Adipocyte (in vitro differentiated cells): ENCODE data around the gene LRFN2.

Experiments
- DNase-seq: peaks from one replicate; pipeline ENCODE4 v3.0.0-alpha.2; 2015; ENCODE audit warnings: low read depth
- H3K27me3 ChIP-seq: replicated peaks from 2 replicates; pipeline ENCODE4 v1.7.0; 2013; ENCODE audit warnings: mild to moderate bottlenecking, low read length, moderate library complexity; ENCODE audit not compliant: control insufficient read depth, insufficient read depth
- H3K36me3 ChIP-seq: 2 replicates; pipeline ENCODE4 v1.7.0; 2013; ENCODE audit warnings: low read length, mild to moderate bottlenecking, moderate library complexity; ENCODE audit not compliant: control insufficient read depth, insufficient read depth, severe bottlenecking
- H3K4me1 ChIP-seq: 2 replicates; pipeline ENCODE4 v1.7.0; 2013; ENCODE audit warnings: mild to moderate bottlenecking, low read length, moderate library complexity; ENCODE audit not compliant: control insufficient read depth, insufficient read depth
- H3K4me3 ChIP-seq: 2 replicates; pipeline ENCODE4 v1.7.0; 2013; ENCODE audit warnings: mild to moderate bottlenecking, low read length, moderate library complexity
- H3K9ac ChIP-seq: 2 replicates; pipeline ENCODE4 v1.7.0; 2013; ENCODE audit warnings: mild to moderate bottlenecking, low read length, moderate library complexity
- H3K9me3 ChIP-seq: 2 replicates; pipeline ENCODE4 v1.7.0; 2013; ENCODE audit warnings: mild to moderate bottlenecking, low read length, moderate library complexity; ENCODE audit not compliant: control insufficient read depth

Gene LRFN2

DNA sequence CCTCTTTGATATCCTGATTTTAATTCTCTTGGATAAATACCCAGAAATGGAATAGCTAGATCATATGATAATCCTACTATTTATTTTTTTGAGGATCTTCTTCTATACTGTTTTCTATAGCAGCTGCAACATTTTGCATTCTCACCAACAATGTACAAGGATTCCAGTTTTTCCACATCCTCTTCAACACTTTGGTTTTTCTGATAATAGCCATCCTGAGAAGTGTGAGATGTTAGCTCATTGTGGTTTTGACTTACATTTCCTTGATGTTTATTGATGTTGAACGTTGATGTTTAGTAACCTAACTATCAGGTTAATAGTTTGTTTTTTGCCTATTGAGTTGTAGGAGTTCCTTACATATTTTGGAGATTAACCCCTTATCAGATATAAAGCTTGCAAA, 217.3 kb downstream of the LRFN2 start:
- H3K27me3 ChIP-seq, result peaks cover 9% of the 10 kb centered on the region
- peaks cover 19% of the 10 kb centered on the region for H3K9me3 ChIP-seq
- no peak for DNase-seq
- no peak overlapping the region for H3K9ac ChIP-seq
- no peaks in the 10 kb centered on the region for H3K36me3 ChIP-seq
- no peaks in the 10 kb centered on the region for H3K4me1 ChIP-seq
- H3K4me3 ChIP-seq, result no peak overlapping the region

DNA sequence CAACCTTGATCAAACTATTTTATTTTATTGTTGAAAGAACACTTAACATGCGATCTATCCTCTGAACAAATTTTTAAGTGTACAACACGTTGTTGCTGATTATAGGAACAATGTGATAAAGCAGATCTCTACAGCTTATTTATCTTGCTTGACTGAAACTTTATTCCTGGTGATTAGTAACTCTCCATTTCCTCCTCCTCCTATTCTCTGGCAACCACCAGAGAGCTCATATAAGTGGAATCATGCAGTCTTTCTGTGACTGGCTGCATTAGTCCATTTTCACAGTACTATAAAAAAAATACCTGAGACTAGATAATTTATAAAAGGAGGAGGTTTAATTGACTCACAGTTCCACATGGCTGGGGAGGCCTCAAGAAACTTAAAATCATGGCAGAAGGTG, 218.1 kb downstream of the LRFN2 start:
- H3K36me3 ChIP-seq, result no peaks in the 10 kb centered on the region
- no peaks in the 10 kb centered on the region for H3K4me1 ChIP-seq
- no peak for DNase-seq
- peaks cover 13% of the 10 kb centered on the region for H3K27me3 ChIP-seq
- no peak overlapping the region for H3K4me3 ChIP-seq
- peaks cover 19% of the 10 kb centered on the region for H3K9me3 ChIP-seq
- no peak overlapping the region for H3K9ac ChIP-seq

DNA sequence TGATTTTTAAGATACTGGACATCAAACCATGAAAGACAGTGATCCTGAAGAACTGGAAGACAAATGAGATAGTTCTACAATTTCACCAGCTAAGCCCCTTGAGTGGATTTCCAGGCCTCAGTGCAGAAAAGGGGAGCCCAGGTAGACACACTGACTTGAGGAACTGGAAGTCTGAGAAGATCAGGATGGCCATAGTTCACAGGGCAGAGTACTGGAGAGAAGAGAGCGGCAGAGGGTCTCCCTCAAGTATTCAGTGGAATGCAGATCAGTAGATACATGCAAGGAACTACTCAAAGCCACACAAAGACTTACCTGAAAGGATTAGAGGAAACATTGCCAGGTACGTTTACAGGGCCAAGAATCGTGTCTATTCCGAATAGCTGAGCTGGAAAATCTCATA, 224.3 kb downstream of the LRFN2 start:
- Histone ChIP-seq H3K27me3 (peaks cover 18% of the 10 kb centered on the region), H3K9ac (no peak overlapping the region), H3K4me1 (no peaks in the 10 kb centered on the region), H3K9me3 (peaks cover 19% of the 10 kb centered on the region), H3K36me3 (no peaks in the 10 kb centered on the region), H3K4me3 (no peak overlapping the region)
- no peak for DNase-seq

DNA sequence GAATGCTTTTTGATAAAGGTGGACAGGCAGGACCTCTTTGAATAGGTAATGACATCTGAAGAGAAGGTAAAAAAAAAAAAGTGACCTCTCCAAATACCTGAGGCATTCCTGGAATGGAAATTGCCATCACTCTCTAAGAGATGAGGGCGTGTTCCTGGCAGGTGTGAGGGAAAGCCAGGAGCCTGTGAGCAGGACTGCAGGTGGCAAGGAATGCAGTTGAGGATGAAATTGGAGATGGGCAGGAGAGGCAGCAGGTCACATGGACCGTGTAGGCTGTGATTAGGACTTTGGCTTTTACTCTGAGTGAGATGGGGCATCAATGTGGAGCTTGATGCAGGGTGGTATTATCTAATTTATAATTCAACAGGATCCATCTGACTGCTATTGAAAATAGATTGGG, 227.4 kb downstream of the LRFN2 start:
- H3K36me3 ChIP-seq, result no peaks in the 10 kb centered on the region
- no peak for DNase-seq
- no peak overlapping the region for H3K9ac ChIP-seq
- H3K27me3 ChIP-seq, result peaks cover 18% of the 10 kb centered on the region
- H3K4me3 ChIP-seq, result no peak overlapping the region
- H3K4me1 ChIP-seq, result no peaks in the 10 kb centered on the region
- no peaks in the 10 kb centered on the region for H3K9me3 ChIP-seq

DNA sequence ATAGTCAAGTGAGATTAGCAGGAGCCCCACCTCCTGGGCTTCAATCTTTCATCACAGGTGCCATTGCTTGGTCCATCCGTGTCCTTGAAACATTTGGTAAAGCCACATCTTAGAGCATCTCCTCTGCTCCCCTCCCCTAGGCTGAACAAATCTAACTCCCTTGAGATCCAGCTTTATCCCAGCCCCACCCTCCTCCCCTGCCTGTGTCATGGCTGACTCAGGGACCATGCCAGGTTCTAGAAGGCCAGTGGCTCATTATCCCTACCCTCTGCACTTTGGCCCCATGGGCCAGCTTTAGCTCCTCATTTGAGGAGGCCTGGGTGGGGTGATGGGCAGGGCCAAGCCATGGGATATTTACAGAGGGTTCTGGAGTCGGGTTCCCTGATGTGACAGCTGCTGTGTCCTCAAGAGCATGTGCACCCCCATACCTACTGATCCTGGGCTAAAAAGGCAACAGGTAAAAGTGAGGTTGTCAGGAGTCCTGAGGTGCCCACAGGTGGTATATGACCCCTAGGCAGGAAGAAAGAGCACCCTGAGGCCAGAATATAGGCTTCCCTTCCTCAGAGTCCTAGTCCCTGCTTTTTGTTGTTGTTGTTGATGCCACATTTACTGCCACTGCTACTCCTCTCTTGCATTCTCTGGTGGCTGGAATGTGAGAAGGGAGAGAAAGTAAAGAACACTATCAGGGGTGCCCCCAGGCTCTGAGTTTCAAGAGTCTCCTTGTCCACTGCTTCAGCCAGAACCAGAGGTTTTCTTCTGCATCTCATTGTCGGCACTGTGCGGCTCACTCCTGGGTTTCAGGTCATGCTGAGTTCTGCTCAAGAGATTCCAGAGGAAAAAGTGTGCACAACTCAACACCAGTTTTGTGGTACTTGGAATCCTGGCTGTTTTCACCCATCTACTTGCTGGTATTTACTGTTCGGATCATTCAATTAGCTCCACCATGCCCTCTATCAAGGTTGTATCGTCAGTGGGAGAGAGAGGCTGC, 228.4 kb downstream of the LRFN2 start:
- Histone ChIP-seq H3K36me3 (no peaks in the 10 kb centered on the region), H3K27me3 (peaks cover 14% of the 10 kb centered on the region), H3K9me3 (no peaks in the 10 kb centered on the region), H3K9ac (no peak overlapping the region), H3K4me3 (no peak overlapping the region), H3K4me1 (no peaks in the 10 kb centered on the region)
- DNase-seq, result no peak

DNA sequence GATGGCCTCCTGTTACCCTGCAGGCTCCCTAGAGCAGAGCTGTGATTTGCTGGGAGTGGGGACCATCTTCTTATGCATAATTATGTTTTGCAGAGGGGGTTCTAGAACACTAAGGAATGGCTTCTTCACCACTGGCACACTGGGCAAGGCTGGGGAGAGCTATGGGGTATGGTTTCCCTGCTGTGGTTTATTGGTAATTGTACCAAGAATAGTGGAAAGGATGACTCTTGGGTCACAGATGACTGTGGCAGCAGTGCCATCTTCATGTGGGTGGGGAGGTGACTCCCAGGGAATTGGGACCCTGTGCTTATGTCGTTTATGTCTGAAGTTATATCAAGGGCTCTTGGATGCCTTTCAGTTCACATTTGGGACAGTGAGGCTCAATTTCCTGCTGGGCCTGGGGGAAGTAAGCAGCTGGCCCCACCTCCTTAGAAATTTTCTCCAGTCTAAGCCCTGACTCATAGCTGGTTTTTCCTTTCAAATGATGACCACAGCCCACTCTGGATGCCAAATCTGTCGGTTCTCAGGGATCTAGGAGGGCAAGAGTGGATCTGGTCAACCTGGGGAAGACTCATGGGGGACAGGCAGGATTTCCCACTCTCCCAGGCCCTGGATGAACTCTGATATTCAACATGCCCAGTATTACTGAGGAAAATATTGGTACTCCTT, 230.8 kb downstream of the LRFN2 start:
- no peaks in the 10 kb centered on the region for H3K36me3 ChIP-seq
- no peak overlapping the region for H3K9ac ChIP-seq
- peaks cover 9% of the 10 kb centered on the region for H3K4me1 ChIP-seq

DNA sequence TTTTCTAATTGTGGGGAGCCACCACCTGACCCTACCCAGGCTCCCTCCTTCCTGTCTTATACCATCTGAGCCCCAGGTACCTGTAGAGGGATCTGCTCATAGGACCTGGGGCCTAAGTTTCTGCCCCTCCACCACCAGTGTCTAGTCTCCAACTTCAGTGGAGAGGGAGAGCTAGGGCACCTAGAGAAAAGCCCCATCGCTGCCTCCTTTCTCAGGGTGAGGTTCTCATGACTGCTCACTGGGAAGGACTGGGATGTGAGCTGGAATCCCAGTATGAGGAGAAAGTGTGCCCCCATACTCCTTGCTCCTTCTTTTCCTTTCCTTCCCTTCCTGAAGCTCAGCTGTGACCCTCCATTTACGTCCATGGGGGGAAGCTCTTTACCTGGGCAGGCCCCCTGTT, 231.6 kb downstream of the LRFN2 start:
- DNase-seq, result no peak

More for the DNA sequence above, 230.8 kb downstream of the LRFN2 start:
- Histone ChIP-seq H3K27me3 (peaks cover 6% of the 10 kb centered on the region), H3K9me3 (no peaks in the 10 kb centered on the region), H3K4me3 (no peak overlapping the region)
- no peak for DNase-seq

DNA sequence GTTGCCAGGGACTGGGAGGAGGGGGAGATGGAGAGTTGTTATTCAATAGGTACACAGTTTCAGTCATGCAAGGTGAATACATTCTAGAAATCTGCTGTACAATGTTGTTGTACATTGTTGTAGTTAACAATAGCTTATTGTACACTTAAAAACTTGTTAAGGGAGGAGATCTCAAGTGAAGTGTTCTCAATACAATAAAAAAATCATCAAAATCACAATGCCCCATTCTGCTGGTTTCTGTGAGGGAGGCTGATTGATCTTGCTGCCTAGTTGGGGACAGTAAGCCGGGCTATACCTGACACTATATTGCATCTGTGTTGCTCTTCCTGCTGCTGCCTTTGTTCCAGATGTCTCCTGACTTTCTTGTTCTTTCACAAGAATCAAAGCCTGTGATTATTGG, 232.1 kb downstream of the LRFN2 start:
- H3K27me3 ChIP-seq, result no peaks in the 10 kb centered on the region
- no peaks in the 10 kb centered on the region for H3K36me3 ChIP-seq
- H3K9ac ChIP-seq, result no peak overlapping the region
- no peak for DNase-seq
- no peak overlapping the region for H3K4me3 ChIP-seq
- H3K9me3 ChIP-seq, result no peaks in the 10 kb centered on the region
- peaks cover 9% of the 10 kb centered on the region for H3K4me1 ChIP-seq

More for the DNA sequence above, 231.6 kb downstream of the LRFN2 start:
- H3K9ac ChIP-seq, result no peak overlapping the region
- no peak overlapping the region for H3K4me3 ChIP-seq
- no peaks in the 10 kb centered on the region for H3K9me3 ChIP-seq
- peaks cover 9% of the 10 kb centered on the region for H3K4me1 ChIP-seq
- peaks cover 3% of the 10 kb centered on the region for H3K27me3 ChIP-seq
- H3K36me3 ChIP-seq, result no peaks in the 10 kb centered on the region

DNA sequence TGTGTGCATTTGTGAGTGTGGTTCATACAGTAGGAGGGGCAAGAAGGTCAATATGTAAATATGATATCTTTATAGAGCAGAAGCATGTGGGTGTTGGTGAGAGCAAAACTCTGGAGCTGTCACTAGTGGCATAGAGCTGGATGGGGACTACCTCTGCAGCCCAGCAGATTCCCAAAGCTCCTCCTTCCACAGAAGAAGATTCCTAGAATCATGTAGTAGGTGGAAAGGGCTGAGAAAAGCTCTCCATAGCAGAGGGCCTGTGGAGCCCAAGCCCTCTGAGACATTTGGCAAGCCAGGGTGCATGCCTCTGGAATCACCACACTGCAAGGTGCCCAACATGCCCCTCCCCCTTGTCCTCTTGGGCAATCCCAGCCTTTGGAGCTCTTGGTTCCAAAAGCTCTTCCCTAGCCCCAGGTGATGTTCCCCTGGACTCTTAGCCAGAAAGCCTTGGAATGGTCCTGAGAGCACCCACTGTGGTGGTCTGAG, 233.2 kb downstream of the LRFN2 start:
- peaks cover 9% of the 10 kb centered on the region for H3K4me1 ChIP-seq
- DNase-seq, result no peak
- H3K4me3 ChIP-seq, result no peak overlapping the region
- H3K9me3 ChIP-seq, result no peaks in the 10 kb centered on the region
- no peaks in the 10 kb centered on the region for H3K27me3 ChIP-seq
- no peaks in the 10 kb centered on the region for H3K36me3 ChIP-seq
- no peak overlapping the region for H3K9ac ChIP-seq

DNA sequence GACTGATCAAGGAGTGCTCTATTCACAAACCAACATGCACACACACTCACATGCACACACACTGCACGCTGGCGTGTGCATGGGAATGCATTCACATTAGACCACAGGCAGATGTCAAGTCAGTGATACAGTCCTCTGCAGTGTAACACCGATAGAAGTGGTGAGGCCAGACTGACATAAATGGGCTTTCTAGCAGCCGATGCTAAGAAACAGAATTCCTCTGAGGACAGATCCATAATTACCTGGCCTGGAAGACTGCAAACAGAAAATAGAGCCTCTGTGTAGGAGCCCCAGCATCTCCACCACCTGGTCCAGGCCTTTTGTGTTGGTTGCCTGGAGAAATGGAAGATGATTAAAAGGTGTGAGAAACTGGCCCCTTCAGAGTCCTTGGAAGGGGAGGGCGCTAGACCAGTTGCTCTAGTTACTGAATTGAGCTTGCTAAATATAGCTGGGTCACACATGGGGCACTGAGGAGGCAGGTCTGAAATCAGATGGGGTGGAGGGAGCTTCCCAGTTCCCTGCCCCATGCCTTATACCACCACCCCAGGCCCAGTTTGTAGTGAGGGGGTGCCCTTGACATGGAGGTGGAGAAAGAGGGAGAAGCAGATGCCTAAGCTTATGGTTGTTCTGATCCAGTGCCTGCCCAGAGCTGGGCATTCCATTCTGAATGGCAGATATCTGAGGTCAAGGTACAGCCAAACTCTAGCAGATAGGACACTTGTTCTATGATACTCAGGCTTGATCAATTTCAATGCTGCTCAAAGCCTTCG, 233.8 kb downstream of the LRFN2 start:
- H3K9me3 ChIP-seq, result no peaks in the 10 kb centered on the region
- no peak overlapping the region for H3K9ac ChIP-seq
- no peaks in the 10 kb centered on the region for H3K36me3 ChIP-seq
- no peak overlapping the region for H3K4me3 ChIP-seq
- DNase-seq, result no peak
- H3K27me3 ChIP-seq, result no peaks in the 10 kb centered on the region
- H3K4me1 ChIP-seq, result peaks cover 9% of the 10 kb centered on the region
